H9 (cell line): ENCODE measurements around the gene WNT7B. TPM values are rescaled to one million over a fixed set of nuclear protein-coding genes. Genes with fewer than 3 reads are reported as not detected.

Source experiments
- DNase-seq: peaks from one replicate; pipeline ENCODE4 v3.0.0-alpha.2; 2017
- H2AFZ ChIP-seq: one replicate; pipeline ENCODE4 v1.6.1; 2013; ENCODE audit warnings: mild to moderate bottlenecking, low read length, control low read depth, moderate library complexity
- H2AK5ac ChIP-seq: 2 replicates; pipeline ENCODE4 v1.6.1; 2013; ENCODE audit warnings: low read length, control low read depth, mixed read lengths; ENCODE audit not compliant: insufficient read length
- H2BK120ac ChIP-seq: one replicate; pipeline ENCODE4 v1.6.1; 2013; ENCODE audit warnings: low read depth, mild to moderate bottlenecking, low read length, control low read depth, inconsistent platforms; ENCODE audit not compliant: poor library complexity, severe bottlenecking
- H2BK12ac ChIP-seq: 2 replicates; pipeline ENCODE4 v1.6.1; 2013; ENCODE audit warnings: low read length, control low read depth, mixed read lengths, low read depth; ENCODE audit not compliant: insufficient read length
- H2BK15ac ChIP-seq: 2 replicates; pipeline ENCODE4 v1.6.1; 2013; ENCODE audit warnings: low read depth, low read length, control low read depth
- H2BK20ac ChIP-seq: one replicate; pipeline ENCODE4 v1.6.1; 2013; ENCODE audit warnings: low read depth, mild to moderate bottlenecking, low read length, control low read depth, inconsistent platforms; ENCODE audit not compliant: poor library complexity, severe bottlenecking
- H2BK5ac ChIP-seq: 2 replicates; pipeline ENCODE4 v1.6.1; 2013; ENCODE audit warnings: low read length, control low read depth, mixed read lengths; ENCODE audit not compliant: insufficient read length
- H3K14ac ChIP-seq: 2 replicates; pipeline ENCODE4 v1.6.1; 2013; ENCODE audit warnings: low read length, control low read depth; ENCODE audit not compliant: insufficient read depth
- H3K18ac ChIP-seq: 2 replicates; pipeline ENCODE4 v1.6.1; 2013; ENCODE audit warnings: low read depth, mild to moderate bottlenecking, mixed read lengths, low read length, control low read depth; ENCODE audit not compliant: insufficient read length
- H3K23ac ChIP-seq: 2 replicates; pipeline ENCODE4 v1.6.1; 2013; ENCODE audit warnings: low read length, control low read depth, mixed read lengths, low read depth; ENCODE audit not compliant: insufficient read length
- H3K23me2 ChIP-seq: 2 replicates; pipeline ENCODE4 v1.6.1; 2013; ENCODE audit warnings: low read depth, mild to moderate bottlenecking, mixed read lengths, low read length, control low read depth; ENCODE audit not compliant: insufficient read length, poor library complexity, severe bottlenecking
- H3K27ac ChIP-seq: 2 replicates; pipeline ENCODE4 v1.5.1; 2013; ENCODE audit warnings: low read length, control low read depth, mixed read lengths, low read depth; ENCODE audit not compliant: insufficient read length
- H3K27me3 ChIP-seq: 2 replicates; pipeline ENCODE4 v1.6.1; 2013; ENCODE audit warnings: low read length, control low read depth, inconsistent platforms; ENCODE audit not compliant: insufficient read depth
- H3K4ac ChIP-seq: 2 replicates; pipeline ENCODE4 v1.6.1; 2013; ENCODE audit warnings: low read depth, mild to moderate bottlenecking, control low read depth, inconsistent platforms, low read length, moderate library complexity
- H3K4me1 ChIP-seq: 2 replicates; pipeline ENCODE4 v1.6.1; 2013; ENCODE audit warnings: low read length, control low read depth, inconsistent platforms; ENCODE audit not compliant: insufficient read depth
- H3K4me2 ChIP-seq: 2 replicates; pipeline ENCODE4 v1.6.1; 2013; ENCODE audit warnings: low read length, control low read depth, mixed read lengths; ENCODE audit not compliant: insufficient read length, insufficient read depth
- H3K56ac ChIP-seq: 2 replicates; pipeline ENCODE4 v1.6.1; 2013; ENCODE audit warnings: low read depth, mild to moderate bottlenecking, mixed read lengths, low read length, control low read depth; ENCODE audit not compliant: insufficient read length
- H3K79me1 ChIP-seq: 2 replicates; pipeline ENCODE4 v1.6.1; 2013; ENCODE audit warnings: low read depth, mild to moderate bottlenecking, moderate library complexity, low read length, control low read depth, inconsistent platforms; ENCODE audit not compliant: insufficient read depth, poor library complexity, severe bottlenecking
- H3K79me2 ChIP-seq: 2 replicates; pipeline ENCODE4 v1.6.1; 2013; ENCODE audit warnings: low read length, control low read depth, inconsistent platforms; ENCODE audit not compliant: insufficient read depth
- H3K9ac ChIP-seq: 2 replicates; pipeline ENCODE4 v1.6.1; 2013; ENCODE audit warnings: low read length, control low read depth, mixed read lengths; ENCODE audit not compliant: insufficient read length; ENCODE audit errors: extremely low read depth
- H3K9me3 ChIP-seq: one replicate; pipeline ENCODE4 v1.6.1; 2013; ENCODE audit warnings: low read depth, low read length, inconsistent platforms; ENCODE audit not compliant: control insufficient read depth
- H3T11ph ChIP-seq: one replicate; pipeline ENCODE4 v1.6.1; 2013; ENCODE audit warnings: mild to moderate bottlenecking, low read length, control low read depth, inconsistent platforms
- H4K20me1 ChIP-seq: one replicate; pipeline ENCODE4 v1.6.1; 2013; ENCODE audit not compliant: control insufficient read depth, insufficient read length, insufficient read depth
- H4K5ac ChIP-seq: 2 replicates; pipeline ENCODE4 v1.6.1; 2013; ENCODE audit warnings: low read depth, mild to moderate bottlenecking, mixed read lengths, low read length, control low read depth; ENCODE audit not compliant: insufficient read length
- H4K8ac ChIP-seq: replicated peaks from 2 replicates; pipeline ENCODE4 v1.6.1; 2013; ENCODE audit warnings: low read length, control low read depth, mixed read lengths, low read depth; ENCODE audit not compliant: insufficient read length
- H4K91ac ChIP-seq: 2 replicates; pipeline ENCODE4 v1.6.1; 2013; ENCODE audit warnings: low read depth, mild to moderate bottlenecking, moderate library complexity, mixed read lengths, low read length, control low read depth; ENCODE audit not compliant: insufficient read length
- H3K27ac Mint-ChIP-seq, 3 experiments: 2 replicates in 2 of 3; 3 replicates in 1 of 3; pipeline ENCODE4 v1.8.0; 2020 to 2021; ENCODE audit warnings: mixed read lengths in 3 of 3, mild to moderate bottlenecking in 1 of 3, moderate library complexity in 1 of 3
- H3K27me3 Mint-ChIP-seq: 2 replicates; pipeline ENCODE4 v1.8.0; 2021; ENCODE audit warnings: low read depth, mild to moderate bottlenecking, moderate library complexity, mixed read lengths
- H3K36me3 Mint-ChIP-seq, 3 experiments: 2 replicates in 2 of 3; 3 replicates in 1 of 3; pipeline ENCODE4 v1.8.0; 2020 to 2021; ENCODE audit warnings: low read depth in 3 of 3, mixed read lengths in 3 of 3; ENCODE audit not compliant: insufficient read depth in 1 of 3
- H3K4me1 Mint-ChIP-seq, 2 experiments: 2 replicates each; pipeline ENCODE4 v1.8.0; 2020; ENCODE audit warnings: mixed read lengths in 2 of 2
- H3K4me3 Mint-ChIP-seq, 2 experiments: 2 replicates in 1 of 2; 3 replicates in 1 of 2; pipeline ENCODE4 v1.8.0; 2020 to 2021; ENCODE audit warnings: mild to moderate bottlenecking in 2 of 2, mixed read lengths in 2 of 2, moderate library complexity in 1 of 2
- H3K9me3 Mint-ChIP-seq, 2 experiments: 2 replicates in 1 of 2; 3 replicates in 1 of 2; pipeline ENCODE4 v1.8.0; 2020; ENCODE audit warnings: mild to moderate bottlenecking in 2 of 2, mixed read lengths in 2 of 2, moderate library complexity in 1 of 2
- CTCF ChIP-seq: fragments of 200-600 bp; sonication (generic); conservative IDR thresholded peaks from 3 replicates; pipeline ENCODE4 v1.8.0; 2021; ENCODE audit warnings: antibody characterized with exemption, mild to moderate bottlenecking
- WGBS: extraction: QIAGEN DNeasy Blood & Tissue Kit; methylation state at CpG from one replicate; pipeline ENCODE4 v1.1.7; 2013; ENCODE audit warnings: missing lambda C conversion rate, low lambda C conversion rate, mixed read lengths; ENCODE audit not compliant: insufficient read length; ENCODE audit errors: extremely low coverage; 5-methylcytosine and 5-hydroxymethylcytosine counted together
- total RNA-seq: library from RNA; stranded (reverse); gene quantifications from 2 replicates; pipeline ENCODE4 v1.2.1, GENCODE V29; 2021

Gene WNT7B
- total RNA-seq, 1 experiment from 2014 or later, result 0.09 TPM

GRCh38 chr22:46010951-46011626 is 34.1 kb upstream of the WNT7B start:
- H3K23ac ChIP-seq, result no peak overlapping the region
- no peak overlapping the region; the same call in 1 of the 2 replicates for H3K14ac ChIP-seq
- H3K18ac ChIP-seq, result no peak overlapping the region
- Mint-ChIP-seq H3K4me1 (peaks cover 10 to 15% of the 10 kb centered on the region in 2 experiments), H3K4me3 (no peak overlapping the region), H3K27me3 (peaks cover 6% of the 10 kb centered on the region; the same call in 1 of the 2 replicates), H3K36me3 (no peaks in the 10 kb centered on the region), H3K9me3 (no peaks in the 10 kb centered on the region; a peak in 1 of 5 replicates), H3K27ac (no peak overlapping the region)
- H3K79me2 ChIP-seq, result no peaks in the 10 kb centered on the region
- no peak overlapping the region for H4K5ac ChIP-seq
- no peak overlapping the region for H3K4me2 ChIP-seq
- no CpG with 5 or more reads among the region's 20 CpGs for WGBS
- no peak overlapping the region for H3T11ph ChIP-seq
- H3K4ac ChIP-seq, result no peak overlapping the region
- no peaks in the 10 kb centered on the region for H3K27me3 ChIP-seq
- no peak for DNase-seq
- H3K9me3 ChIP-seq, result no peaks in the 10 kb centered on the region
- H3K56ac ChIP-seq, result no peak overlapping the region
- H2BK20ac ChIP-seq, result no peak overlapping the region
- H4K20me1 ChIP-seq, result no peaks in the 10 kb centered on the region
- peaks cover 4% of the 10 kb centered on the region for H3K23me2 ChIP-seq
- H3K9ac ChIP-seq, result no peak overlapping the region
- H2BK5ac ChIP-seq, result no peak overlapping the region
- no peak overlapping the region for H4K91ac ChIP-seq
- H4K8ac ChIP-seq, result no peak overlapping the region
- H3K79me1 ChIP-seq, result no peaks in the 10 kb centered on the region
- no peak overlapping the region for H2AK5ac ChIP-seq
- H2AFZ ChIP-seq, result no peak overlapping the region
- TF ChIP-seq CTCF, result no peak
- H2BK120ac ChIP-seq, result no peak overlapping the region
- no peak overlapping the region for H3K27ac ChIP-seq
- no peaks in the 10 kb centered on the region for H3K4me1 ChIP-seq
- H2BK12ac ChIP-seq, result no peak overlapping the region
- H2BK15ac ChIP-seq, result no peak overlapping the region
